HG02763 (cell line): ENCODE data around the gene CEP55.
A peak's percentile ranks its signal among the peaks of the same experiment; 100 is the strongest.
"Not testable (repeated sequence)": the region's sequence is repeated elsewhere in the genome, so short reads cannot be mapped to it uniquely, and the experiment has no call there.

Source experiments
- ATAC-seq: cut with Tn5 transposase; IDR thresholded peaks from one replicate; pipeline ENCODE4 v1.9.1; 2021; ENCODE audit warnings: mild to moderate bottlenecking, moderate library complexity; ENCODE audit not compliant: unreplicated experiment

Gene CEP55

DNA sequence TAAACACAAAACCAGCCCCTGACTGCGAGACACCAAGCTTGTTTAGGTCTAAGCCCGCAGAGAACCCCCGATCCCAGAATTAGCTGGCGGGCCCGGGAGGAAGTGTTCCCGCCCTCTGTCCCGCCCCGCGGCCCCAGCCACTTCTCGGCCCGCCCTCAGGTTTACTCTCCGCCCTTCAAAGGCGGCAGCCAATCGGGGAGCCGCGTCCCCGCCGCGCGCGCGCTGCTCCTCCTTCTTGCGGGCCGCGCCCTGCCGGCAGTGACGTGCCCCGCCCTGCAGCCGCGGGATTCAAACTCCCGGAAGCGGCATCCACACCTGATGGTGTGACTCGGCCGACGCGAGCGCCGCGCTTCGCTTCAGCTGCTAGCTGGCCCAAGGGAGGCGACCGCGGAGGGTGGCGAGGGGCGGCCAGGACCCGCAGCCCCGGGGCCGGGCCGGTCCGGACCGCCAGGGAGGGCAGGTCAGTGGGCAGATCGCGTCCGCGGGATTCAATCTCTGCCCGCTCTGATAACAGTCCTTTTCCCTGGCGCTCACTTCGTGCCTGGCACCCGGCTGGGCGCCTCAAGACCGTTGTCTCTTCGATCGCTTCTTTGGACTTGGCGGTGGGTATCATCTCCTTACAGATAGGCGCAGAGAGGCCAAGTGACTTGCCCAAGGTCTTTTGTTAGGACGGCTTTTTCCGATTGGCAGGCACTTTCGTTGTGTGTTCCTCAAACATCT, at the start of gene CEP55:
Gene CEP55, plus strand, starts transcription at position 291 of the 720 bp plus-strand sequence. CDS start 3,440 bp downstream, outside the sequence.
- peak; percentile 100 for ATAC-seq

DNA sequence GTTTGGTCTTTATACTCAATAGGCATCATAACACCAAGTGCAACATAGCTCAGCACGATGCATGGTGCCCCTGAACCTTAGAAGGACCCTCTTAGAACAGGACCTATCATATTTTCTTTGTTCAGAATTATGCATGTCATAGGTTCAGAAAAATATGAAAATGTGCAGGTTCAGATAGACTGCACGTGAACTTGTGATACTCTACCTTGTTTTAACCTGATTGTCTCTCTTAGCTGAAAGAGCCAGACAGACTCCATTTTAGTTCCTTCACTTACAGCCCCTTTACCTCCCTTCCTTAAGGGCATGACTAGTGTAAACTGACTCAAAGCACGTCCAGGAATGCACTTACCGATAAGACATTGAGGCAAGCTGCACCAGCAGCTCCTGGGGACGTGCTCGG, 49.4 kb upstream of the CEP55 start:
- ATAC-seq = no peak

DNA sequence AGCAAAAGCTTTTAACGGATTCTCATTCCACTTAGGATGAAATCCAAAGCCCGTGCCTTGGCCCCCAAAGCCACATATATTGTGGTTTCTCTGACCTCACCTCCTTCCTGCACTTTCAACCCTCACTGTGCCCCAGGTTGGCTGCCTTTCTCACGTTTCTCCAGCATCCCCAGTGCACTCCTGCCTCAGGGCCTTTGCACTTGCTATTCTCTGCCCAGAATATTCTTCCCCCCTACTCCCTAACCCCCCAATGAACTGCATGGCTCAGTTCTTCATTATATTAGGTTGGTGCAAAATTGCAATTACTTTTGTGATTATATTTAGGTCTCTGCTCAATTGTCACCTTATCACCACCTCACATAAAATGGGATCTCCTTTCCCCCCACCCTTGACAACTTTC, 48.4 kb upstream of the CEP55 start:
- ATAC-seq = no peak

DNA sequence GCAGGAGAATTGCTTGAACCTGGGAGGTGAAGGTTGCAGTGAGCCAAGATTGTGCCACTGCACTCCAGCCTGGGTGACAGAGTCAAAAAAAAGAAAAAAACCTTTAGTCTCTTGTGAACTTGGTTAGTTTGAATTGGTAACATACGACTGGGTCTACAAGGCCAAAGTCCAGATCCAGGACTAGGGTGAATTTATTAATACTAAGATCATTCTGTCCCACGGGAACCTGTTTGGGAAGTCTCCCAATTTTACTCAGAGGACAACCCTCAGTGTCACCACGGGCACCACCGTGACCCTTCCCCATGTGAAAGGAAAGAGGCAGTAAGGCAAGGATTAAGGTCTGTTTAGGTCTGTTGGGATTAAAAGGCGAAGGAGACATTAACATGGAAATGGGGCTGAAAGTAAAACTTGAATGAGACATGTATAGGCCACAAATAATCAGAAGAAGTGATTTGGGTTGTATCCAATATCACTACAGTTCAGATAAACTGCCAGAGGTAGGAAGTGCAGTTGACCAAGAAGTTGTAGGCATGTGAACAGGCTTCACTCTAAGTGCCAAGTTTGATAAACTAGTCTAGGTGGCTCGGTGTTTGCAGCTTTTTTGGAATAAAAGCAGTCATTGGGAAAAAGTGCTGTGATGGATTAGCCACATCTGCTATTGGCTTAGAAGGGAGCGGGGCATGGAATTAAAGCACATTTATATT, 45.0 kb upstream of the CEP55 start:
- no peak for ATAC-seq

DNA sequence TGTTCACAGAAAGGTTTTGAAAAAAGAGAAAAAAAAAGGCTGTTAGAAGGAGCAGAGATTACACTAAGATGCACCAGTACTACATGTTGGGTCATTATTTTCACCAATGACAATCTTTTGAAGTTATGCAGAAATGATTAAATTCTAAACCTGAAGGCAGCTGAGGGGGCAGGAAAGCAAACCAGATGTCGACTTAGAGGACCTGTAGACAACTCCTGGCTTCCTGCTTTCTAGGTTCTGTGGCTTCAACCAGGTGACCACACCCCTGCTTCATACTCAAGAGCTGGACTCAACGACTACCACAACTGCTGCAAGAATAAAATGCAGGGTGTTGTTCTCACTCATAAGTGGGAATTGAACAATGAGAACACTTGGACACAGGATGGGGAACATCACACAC, 44.3 kb upstream of the CEP55 start:
- ATAC-seq = no peak

DNA sequence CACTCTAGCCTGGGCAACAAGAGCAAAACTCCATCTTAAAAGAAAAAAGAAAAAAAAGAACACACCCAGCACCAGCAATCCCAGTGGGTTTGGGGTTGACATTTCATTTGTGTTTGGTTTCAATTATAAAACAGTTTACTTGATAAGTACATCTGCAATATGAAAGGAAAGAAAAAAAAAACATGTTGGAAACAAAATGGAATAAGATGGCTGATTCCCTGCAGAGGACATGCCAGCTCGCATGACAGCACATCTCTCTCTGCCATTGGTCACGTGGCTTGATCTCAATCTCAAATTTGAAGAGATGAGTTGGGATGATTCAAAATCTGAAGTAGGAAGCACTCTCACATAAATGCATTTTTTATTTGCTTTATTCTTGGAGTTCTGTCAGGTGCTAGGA, 42.3 kb upstream of the CEP55 start:
- ATAC-seq = no peak

DNA sequence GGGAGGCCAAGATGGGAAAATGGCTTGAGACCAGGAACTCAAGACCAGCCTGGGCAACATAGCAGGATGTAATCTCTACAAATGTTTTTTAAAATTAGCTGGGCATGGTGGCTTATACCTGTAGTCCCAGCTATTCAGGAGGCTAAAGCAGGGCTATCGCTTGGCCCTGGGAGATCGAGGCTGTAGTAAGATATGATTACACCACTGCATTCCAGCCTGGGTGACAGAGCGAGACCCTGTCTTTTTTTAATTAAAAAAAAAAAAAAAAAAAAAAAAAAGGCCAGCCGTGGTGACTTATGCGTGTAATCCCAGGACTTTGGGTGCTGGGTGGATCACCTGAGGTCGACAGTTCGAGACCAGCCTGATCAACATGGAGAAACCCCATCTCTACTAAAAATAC, 41.7 kb upstream of the CEP55 start:
- ATAC-seq = no peak

DNA sequence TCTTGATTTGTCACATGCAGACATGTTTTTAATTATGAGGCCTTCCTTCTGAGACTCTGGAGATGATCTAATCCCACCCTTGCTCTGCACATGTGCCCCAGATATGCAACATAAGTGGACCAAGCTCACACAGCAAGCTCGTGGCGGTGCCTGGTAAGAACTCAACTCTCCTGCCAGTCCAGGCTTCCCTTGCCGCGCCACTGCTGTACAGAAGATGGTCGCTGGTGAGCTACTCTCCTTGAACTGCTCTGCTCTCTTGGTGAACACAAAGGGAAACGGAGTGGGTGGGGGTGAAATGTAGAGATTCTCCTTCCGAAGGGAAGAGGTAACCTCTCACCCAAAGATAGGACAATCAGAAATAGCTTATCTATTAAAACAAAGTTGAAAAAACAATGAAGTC, 39.9 kb upstream of the CEP55 start:
- no peak for ATAC-seq

DNA sequence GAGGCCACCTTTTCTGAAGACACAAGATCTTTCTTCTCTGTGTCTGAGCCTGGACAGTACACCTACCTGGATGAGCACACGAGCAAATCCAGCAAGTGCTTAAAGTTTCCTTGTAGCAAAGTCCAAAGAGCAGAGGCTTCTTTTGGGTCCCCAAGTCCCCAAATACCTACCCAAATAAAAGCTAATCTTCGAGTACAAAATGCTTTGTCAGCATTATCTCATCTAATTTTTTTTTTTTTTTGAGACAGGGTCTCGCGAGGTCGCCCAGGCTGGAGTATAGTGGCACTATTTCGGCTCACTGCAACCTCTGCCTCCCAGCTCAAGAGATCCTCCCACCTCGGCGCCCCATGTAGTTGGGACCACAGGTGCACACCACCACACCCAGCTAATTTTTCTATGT, 38.9 kb upstream of the CEP55 start:
- no peak for ATAC-seq

DNA sequence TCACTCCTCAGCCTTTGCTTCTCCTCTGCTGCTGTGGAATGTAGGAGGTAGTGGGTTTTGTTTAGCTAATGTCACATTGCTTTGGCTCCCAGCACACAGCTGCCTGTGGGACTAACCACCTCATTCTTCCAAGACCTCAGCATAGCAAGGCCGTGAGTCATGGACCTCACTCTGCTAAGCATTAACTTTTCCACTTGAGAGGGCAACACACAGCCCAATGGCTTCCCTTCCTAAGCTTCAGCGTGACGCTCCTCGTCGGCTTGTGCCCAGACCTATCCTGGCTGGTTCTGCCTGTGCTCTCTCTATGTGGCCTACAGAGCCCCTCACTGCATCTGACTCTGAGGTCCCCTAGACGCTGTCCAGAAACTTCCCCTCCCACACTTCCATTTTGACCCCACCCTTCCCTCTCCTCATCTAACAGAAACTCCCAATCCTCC, 37.6 kb upstream of the CEP55 start:
- ATAC-seq = no peak

DNA sequence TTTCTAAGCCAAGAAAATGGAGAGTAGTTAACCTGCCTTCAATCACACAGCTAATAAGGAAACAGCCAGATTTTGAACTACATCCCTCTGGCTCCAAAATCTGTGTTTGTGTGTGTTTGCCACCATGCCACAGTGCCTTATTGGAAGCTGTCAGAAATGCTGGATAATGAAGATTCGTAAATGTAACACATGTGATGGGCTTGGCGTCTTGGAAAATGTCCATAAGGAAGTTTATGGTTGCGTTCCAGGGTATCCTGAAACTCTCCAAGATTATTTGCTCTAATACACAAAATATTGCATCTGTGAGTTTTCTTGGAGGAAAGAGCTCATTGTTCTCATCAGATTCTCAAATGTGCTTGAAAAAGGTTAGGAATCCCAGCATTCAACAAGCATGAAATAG, 36.9 kb upstream of the CEP55 start:
- no peak for ATAC-seq

DNA sequence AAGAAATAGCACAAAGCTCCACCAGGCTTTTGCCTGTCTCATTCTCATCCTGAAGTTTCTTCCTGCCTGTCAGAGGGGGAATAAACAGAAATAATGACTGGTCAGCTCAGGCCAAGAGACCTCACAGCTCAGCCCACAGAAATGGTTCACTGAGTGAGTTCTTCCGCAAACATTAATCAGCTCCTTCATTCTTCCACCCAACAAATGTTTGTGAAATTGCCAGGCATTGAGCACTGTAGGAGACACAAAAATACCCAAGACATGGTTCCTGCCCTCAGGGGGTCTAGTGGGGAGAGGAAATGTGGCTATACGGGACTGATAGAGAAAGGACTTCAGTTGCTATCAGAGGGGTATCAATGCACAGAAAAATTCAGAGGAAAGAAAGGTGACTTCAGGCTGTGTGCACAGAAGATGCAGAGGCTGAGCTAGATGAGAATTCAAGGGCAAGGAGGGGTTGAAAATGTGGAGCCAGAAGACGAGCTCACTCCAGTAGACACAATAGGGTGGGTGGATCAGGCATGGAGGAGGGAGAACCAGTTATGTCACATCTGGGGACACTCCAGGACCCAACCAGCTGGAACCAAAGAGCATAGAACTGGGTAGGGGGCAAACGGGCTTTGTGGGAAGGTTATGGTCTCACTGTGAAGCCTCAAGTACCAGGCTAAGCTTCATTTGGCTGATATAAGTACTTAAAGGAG, 35.2 kb upstream of the CEP55 start:
- no peak for ATAC-seq

DNA sequence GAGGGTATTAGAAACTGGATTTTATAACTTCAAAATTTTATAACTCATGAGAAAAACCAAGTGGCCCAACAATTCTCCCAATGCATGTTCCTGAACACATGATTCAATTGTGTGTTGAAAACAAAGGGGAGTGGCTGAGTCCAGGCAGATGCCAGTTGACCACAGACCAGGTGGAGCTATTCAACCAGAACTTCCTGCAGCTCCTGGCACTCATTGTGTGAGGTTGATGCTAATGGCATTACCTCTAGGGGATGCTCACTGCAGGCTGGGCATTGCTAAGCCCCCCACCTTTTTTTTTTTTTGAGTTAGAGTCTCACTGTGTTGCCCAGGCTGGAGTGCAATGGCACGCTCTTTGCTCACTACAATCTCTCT, 34.6 kb upstream of the CEP55 start:
- ATAC-seq = no peak

DNA sequence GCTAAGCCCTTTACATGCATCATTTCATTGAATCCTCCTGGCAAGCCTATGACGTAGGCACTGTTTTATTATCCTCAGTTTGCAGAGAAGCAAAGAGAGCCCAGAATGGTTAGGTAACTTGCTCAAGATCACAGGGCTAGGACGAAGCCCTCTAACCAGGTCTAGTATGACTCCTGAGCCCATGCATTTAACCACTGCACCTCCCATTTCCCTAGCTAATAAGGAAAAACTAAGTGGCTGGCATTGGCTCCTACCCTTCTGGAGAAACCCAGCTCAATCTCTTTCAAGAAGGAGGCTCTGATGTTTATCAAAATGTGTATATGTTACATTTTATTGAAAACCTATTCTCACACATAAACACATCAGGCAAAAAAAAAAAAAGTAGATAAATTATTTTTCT, 34.0 kb upstream of the CEP55 start:
- ATAC-seq = no peak

DNA sequence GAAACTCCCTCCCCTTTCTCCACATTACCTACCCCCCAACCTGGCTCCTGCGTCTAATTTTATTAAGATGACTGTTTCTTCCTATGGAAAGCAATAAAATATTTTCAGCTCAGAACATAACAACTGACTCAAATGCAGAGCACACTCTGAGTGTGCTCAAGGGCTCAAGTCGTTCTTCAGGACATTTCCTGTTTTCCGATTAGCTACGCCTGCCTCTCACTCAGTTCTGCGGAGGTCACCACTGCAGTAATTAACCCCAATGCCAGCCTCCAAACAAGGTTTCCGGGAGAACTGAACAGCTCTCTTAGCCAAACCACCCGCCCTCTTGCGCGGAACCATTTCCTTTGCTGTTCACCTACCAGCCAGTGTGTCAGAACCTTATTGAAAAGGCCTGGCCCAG, 33.5 kb upstream of the CEP55 start:
- ATAC-seq = no peak

DNA sequence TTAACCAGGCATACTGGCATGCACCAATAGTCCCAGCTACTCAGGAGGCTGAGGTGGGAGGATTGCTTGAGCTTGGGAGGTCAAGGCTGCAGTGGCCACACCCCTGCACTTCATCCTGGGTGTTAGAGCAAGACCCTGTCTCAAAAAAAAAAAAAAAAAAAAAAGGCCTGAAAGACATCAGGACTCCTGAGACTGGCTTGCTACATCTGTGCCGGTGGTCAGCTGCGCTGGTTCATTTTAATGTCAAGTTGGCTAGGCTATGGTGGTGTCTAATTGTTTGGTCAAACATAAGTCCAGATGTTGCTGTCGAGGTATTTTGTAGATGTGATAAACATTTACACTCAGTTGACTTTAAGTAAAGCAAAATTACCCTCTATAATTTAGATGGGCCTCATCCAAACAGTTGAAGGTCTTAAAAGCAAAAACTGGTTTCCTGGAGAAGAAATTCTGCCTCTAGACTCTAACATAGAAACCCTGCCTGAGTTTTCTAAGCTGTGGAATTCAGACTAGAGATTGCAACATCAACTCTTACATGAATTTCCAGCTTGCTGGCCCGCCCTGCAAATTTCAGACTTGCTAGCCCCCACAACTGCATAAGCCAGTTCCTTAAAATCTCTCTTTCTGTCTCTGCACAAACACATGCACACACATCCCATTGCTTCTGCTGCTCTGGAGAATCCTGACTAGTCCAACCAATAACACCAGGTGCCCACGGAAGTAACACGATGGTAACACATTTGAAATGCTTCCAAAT, 32.5 kb upstream of the CEP55 start:
- ATAC-seq = no peak

DNA sequence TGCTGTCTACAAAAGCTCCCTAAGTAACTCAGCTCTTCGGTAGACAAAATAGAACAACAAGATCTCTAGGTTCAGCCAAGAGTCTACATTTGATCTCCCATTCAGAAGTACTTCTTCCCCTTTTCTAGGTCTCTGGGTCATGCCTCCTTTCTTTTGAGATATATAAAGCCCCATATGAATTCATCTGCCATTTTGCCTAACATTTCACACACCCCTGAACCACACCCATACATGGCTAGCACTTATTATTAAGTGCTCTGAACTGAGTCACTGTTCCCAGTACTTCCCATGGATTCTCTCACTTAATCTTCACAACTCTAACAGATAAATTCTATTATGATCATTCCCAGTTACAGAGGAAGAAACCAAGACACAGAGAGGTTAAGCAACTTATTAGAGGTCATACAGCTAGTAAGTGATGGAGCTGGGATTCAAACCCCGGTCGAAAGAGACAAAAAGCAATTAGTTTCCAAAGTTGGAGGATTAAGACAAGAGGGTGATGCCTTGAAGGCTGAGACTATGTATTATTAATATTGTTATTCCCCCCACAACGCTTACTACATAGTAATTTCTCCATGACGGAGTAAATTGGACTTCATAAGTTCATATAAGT, 31.5 kb upstream of the CEP55 start:
- ATAC-seq = no peak

DNA sequence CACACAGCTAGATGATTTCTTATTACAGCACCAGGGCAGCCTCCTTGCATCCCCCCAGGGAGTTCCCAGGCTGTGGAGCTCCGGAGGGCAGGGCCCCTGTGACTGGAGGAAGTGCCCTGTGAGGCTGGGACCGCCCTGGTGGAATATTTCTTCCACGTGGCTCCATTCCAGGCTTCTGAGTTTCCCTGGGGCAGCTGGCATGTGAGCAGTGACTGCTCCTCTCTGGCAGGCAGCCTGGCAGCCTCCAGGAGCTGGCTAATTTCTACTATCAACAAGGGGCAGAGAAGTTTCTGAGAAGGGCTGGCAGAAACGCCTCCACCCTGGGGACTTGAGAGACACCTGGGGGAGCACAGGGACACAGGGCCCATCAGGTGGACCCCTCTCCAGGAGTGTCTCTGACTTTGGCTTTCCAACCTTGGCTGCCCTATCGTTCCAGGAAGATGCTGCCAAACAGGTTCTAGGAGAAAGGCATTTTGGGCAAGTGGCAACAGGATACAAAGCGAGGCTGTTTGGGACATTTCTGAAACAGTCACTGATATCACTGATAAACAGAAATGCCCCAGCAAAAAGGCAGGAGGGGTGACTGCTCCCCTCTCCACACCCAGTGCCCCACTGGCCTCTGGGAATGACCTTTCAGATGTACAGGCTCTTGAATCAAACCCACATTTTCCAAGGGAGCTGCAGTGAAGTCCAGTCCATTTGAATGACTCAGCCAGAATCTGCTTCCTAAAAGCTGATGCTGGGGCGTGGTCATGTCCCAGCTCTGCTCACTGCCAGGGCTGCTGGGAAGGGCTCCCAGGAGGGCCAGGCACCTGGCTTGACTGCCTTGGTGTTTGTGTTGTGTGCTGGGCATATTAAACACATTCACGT, 30.4 kb upstream of the CEP55 start:
- ATAC-seq = no peak

DNA sequence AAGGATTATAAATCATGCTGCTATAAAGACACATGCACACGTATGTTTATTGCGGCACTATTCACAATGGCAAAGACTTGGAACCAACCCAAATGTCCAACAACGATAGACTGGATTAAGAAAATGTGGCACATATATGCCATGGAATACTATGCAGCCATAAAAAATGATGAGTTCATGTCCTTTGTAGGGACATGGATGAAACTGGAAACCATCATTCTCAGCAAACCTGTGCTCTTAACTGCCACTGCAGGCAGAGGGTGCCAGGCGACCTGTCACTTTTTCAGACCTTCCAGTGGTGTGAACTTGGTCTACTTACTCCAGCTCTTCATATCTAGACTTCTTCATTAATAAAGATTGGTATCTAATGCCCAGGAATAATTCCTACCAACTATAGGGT, 28.8 kb upstream of the CEP55 start:
- not testable (repeated sequence) for ATAC-seq
